Caco-2 (cell line): Measurements from ENCODE around the gene NAV1. TPM values are rescaled to one million over a fixed set of nuclear protein-coding genes. Genes with fewer than 3 reads are reported as not detected.

Source experiments
- BruUV-seq: library from RNA; stranded (reverse); fragments of 400-500 nt; replicated peaks from 2 replicates; lab custom pipeline; 2021; lab: Mats Ljungman, UMichigan
- CTCF ChIA-PET: fragments of 300-600 bp; sonication (Branson Sonifier 250); formaldehyde crosslinking; loops from one replicate; lab custom pipeline; 2022; ENCODE audit warnings: antibody characterized with exemption; lab: Charles Lee
- POLR2A ChIA-PET: fragments of 300-600 bp; sonication (Branson Sonifier 250); formaldehyde crosslinking; loops from one replicate; lab custom pipeline; 2022; ENCODE audit warnings: antibody characterized with exemption; lab: Charles Lee
- DNase-seq, 2 experiments: peaks; one replicate each; pipeline versions ENCODE4 v3.0.0 to v3.0.0-alpha.2; 2020 to 2022
- H3K27me3 ChIP-seq: replicated peaks from 2 replicates; pipeline ENCODE4 v1.6.0; 2011; ENCODE audit warnings: low read length; ENCODE audit not compliant: control insufficient read depth, insufficient read depth
- H3K36me3 ChIP-seq: 2 replicates; pipeline ENCODE4 v1.5.1; 2011; ENCODE audit warnings: low read length; ENCODE audit not compliant: control insufficient read depth, insufficient read depth
- H3K4me1 ChIP-seq: fragments of 250-450 bp; sonication (Bioruptor Pico); 2 replicates; pipeline ENCODE4 v1.5.1; 2020; ENCODE audit warnings: mild to moderate bottlenecking
- H3K4me3 ChIP-seq: 2 replicates; pipeline ENCODE4 v1.5.1; 2011; ENCODE audit warnings: low read depth, mild to moderate bottlenecking, control low read depth, low read length
- H3K9me3 ChIP-seq: fragments of 250-450 bp; sonication (Bioruptor Pico); 2 replicates; pipeline ENCODE4 v1.5.1; 2020; ENCODE audit warnings: mild to moderate bottlenecking, moderate library complexity
- H3K27ac Mint-ChIP-seq: one replicate; pipeline ENCODE4 v1.8.0; 2022; ENCODE audit warnings: mixed read lengths; ENCODE audit not compliant: unreplicated experiment
- H3K27me3 Mint-ChIP-seq: one replicate; pipeline ENCODE4 v1.8.0; 2022; ENCODE audit warnings: mixed read lengths; ENCODE audit not compliant: insufficient read depth, unreplicated experiment
- H3K36me3 Mint-ChIP-seq: one replicate; pipeline ENCODE4 v1.8.0; 2022; ENCODE audit warnings: mild to moderate bottlenecking, mixed read lengths; ENCODE audit not compliant: insufficient read depth, unreplicated experiment
- H3K4me1 Mint-ChIP-seq: one replicate; pipeline ENCODE4 v1.8.0; 2022; ENCODE audit warnings: low read depth, mixed read lengths; ENCODE audit not compliant: unreplicated experiment
- H3K4me3 Mint-ChIP-seq: one replicate; pipeline ENCODE4 v1.8.0; 2022; ENCODE audit warnings: mild to moderate bottlenecking, moderate library complexity, mixed read lengths; ENCODE audit not compliant: unreplicated experiment
- H3K9me3 Mint-ChIP-seq: one replicate; pipeline ENCODE4 v1.8.0; 2022; ENCODE audit warnings: mixed read lengths; ENCODE audit not compliant: unreplicated experiment
- intact Hi-C: fragments of 100-400 bp; cut with micrococcal nuclease; formaldehyde crosslinking; loops from one replicate; pipeline ENCODE4 v1.10.0; 2022; ENCODE audit not compliant: unreplicated experiment
- total RNA-seq: library from RNA; stranded (reverse); gene quantifications from 2 replicates; pipeline ENCODE4 v1.2.3, GENCODE V29; 2022
- TF ChIP-seq, protein P1 (sequence below), 2 experiments: fragments of 200-600 bp in 1 of 2; IDR thresholded peaks; 1 replicate in 1 of 2; 2 replicates in 1 of 2; pipeline versions ENCODE4 v1.5.1 to v1.8.0; 2011 to 2022; ENCODE audit warnings: antibody characterized with exemption in 1 of 2, control low read depth in 1 of 2, inconsistent platforms in 1 of 2, low read depth in 1 of 2, low read length in 1 of 2, mild to moderate bottlenecking in 1 of 2, moderate library complexity in 1 of 2; ENCODE audit not compliant: insufficient read depth in 1 of 2, severe bottlenecking in 1 of 2, unreplicated experiment in 1 of 2

The NAV1 gene
- total RNA-seq, 1 experiment from 2014 or later: 2.0 TPM

DNA sequence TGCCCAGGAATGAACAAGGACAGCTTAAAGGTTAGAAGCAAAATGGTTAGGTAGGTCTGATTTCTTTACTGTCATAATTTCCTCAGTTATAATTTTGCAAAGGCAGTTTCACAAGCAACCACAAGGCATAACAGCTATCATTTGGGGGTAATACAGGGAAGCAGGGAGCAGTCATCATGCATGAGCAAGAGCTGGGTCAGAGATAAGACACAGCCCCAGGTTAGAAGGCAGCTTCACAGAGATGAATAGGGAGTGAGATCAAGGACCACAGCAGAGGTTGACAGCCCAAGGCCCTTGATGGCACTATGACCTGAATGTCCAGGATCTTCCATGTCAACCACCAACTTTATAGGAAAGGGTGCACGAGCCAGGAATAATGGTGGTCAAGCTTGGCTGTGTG lies 23.0 kb upstream of the NAV1 start:
- Mint-ChIP-seq H3K27me3 (no peaks in the 10 kb centered on the region), H3K27ac (peak overlapping the region; percentile 68), H3K36me3 (no peaks in the 10 kb centered on the region), H3K4me3 (peak overlapping the region; percentile 58), H3K9me3 (no peaks in the 10 kb centered on the region), H3K4me1 (peaks cover 47% of the 10 kb centered on the region)
- H3K27me3 ChIP-seq: no peaks in the 10 kb centered on the region
- no TSS peak for BruUV-seq
- CTCF ChIA-PET: interaction anchor here (1.0 to 5.7 kb wide), 2 partner anchors 34 to 80 kb away, joined by 4 to 198 read pairs; no protein-coding TSS in a partner anchor
- DNase-seq: peak in 1 of 2 experiments; percentile 55
- H3K9me3 ChIP-seq: no peaks in the 10 kb centered on the region
- POLR2A ChIA-PET: interaction anchor here (0.5 to 2.4 kb wide), 2 partner anchors 12 to 15 kb away, joined by 3 to 9 read pairs; no protein-coding TSS in a partner anchor
- intact Hi-C loops: no loop called here
- TF ChIP-seq, protein P1, sequence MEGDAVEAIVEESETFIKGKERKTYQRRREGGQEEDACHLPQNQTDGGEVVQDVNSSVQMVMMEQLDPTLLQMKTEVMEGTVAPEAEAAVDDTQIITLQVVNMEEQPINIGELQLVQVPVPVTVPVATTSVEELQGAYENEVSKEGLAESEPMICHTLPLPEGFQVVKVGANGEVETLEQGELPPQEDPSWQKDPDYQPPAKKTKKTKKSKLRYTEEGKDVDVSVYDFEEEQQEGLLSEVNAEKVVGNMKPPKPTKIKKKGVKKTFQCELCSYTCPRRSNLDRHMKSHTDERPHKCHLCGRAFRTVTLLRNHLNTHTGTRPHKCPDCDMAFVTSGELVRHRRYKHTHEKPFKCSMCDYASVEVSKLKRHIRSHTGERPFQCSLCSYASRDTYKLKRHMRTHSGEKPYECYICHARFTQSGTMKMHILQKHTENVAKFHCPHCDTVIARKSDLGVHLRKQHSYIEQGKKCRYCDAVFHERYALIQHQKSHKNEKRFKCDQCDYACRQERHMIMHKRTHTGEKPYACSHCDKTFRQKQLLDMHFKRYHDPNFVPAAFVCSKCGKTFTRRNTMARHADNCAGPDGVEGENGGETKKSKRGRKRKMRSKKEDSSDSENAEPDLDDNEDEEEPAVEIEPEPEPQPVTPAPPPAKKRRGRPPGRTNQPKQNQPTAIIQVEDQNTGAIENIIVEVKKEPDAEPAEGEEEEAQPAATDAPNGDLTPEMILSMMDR (IDR thresholded peaks at IDR 0.05; ENCODE audit: insufficient read depth in 1 of 2, low read depth in 1 of 2, low read length in 1 of 2, severe bottlenecking in 1 of 2, unreplicated experiment in 1 of 2): no peak
- H3K4me1 ChIP-seq: peaks cover 71% of the 10 kb centered on the region
- no peaks in the 10 kb centered on the region for H3K36me3 ChIP-seq
- no peak overlapping the region for H3K4me3 ChIP-seq

DNA sequence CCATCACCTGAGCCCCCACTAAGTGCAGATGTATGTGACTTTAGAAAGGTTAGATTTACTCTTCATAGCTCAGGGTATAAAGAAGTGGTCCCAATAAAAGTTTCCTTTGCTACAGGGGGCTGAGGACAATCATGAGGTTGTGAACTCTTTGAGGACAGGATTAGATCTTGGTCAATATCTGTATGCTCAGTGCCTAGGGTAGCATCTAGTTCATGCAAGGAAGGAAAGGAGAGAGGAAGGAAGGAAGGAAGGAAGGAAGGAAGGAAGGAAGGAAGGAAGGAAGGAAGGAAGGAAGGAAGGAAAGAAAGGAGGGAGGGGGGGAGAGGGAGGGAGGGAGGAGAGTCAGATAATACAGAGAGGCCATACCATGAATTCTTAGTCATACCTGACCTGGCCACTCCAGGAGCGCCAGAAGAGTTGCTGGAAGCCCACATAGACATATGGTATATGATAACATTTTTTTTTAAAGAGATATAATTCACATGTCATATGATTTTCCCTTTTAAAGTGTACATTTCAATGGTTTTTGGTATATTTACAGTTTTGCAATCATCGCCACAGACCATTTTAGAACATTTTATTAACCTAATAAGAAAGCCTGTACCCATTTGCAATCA lies 22.3 kb upstream of the NAV1 start:
- CTCF ChIA-PET: interaction anchor here (1.0 to 5.7 kb wide), 2 partner anchors 35 to 81 kb away, joined by 4 to 198 read pairs; no protein-coding TSS in a partner anchor
- POLR2A ChIA-PET: interaction anchor here (0.5 to 2.4 kb wide), 2 partner anchors 13 to 16 kb away, joined by 3 to 9 read pairs; no protein-coding TSS in a partner anchor
- Mint-ChIP-seq H3K36me3 (no peaks in the 10 kb centered on the region), H3K9me3 (no peaks in the 10 kb centered on the region), H3K4me3 (no peak overlapping the region), H3K4me1 (peaks cover 51% of the 10 kb centered on the region), H3K27me3 (no peaks in the 10 kb centered on the region), H3K27ac (peak overlapping the region; percentile 68)
- H3K36me3 ChIP-seq: no peaks in the 10 kb centered on the region
- no peak overlapping the region for H3K4me3 ChIP-seq
- intact Hi-C loops: no loop called here
- TF ChIP-seq, protein P1 (IDR thresholded peaks at IDR 0.05; ENCODE audit: insufficient read depth in 1 of 2, low read depth in 1 of 2, low read length in 1 of 2, severe bottlenecking in 1 of 2, unreplicated experiment in 1 of 2): no peak
- H3K4me1 ChIP-seq: peaks cover 69% of the 10 kb centered on the region
- BruUV-seq: no TSS peak
- no peaks in the 10 kb centered on the region for H3K27me3 ChIP-seq
- DNase-seq: no peak
- no peaks in the 10 kb centered on the region for H3K9me3 ChIP-seq

- DNase-seq: peak; percentile 78 to 88
- H3K4me1 ChIP-seq: peaks cover 61% of the 10 kb centered on the region
- H3K4me1 Mint-ChIP-seq: peaks cover 56% of the 10 kb centered on the region
- H3K27me3 Mint-ChIP-seq: no peaks in the 10 kb centered on the region
- peak overlapping the region; percentile 12 for H3K4me3 Mint-ChIP-seq
- no peaks in the 10 kb centered on the region for H3K9me3 ChIP-seq
- CTCF ChIA-PET: no interaction called here
- TF ChIP-seq, protein P1 (IDR thresholded peaks at IDR 0.05; ENCODE audit: insufficient read depth in 1 of 2, low read depth in 1 of 2, low read length in 1 of 2, severe bottlenecking in 1 of 2, unreplicated experiment in 1 of 2): no peak
- H3K9me3 Mint-ChIP-seq: no peaks in the 10 kb centered on the region
- no peak overlapping the region for H3K4me3 ChIP-seq
- intact Hi-C loops: no loop called here
- H3K27me3 ChIP-seq: no peaks in the 10 kb centered on the region
- H3K36me3 Mint-ChIP-seq: no peaks in the 10 kb centered on the region
- no peaks in the 10 kb centered on the region for H3K36me3 ChIP-seq
- POLR2A ChIA-PET: no interaction called here
- no TSS peak for BruUV-seq
- peak overlapping the region; percentile 87 for H3K27ac Mint-ChIP-seq
These were observed 21.3 kb upstream of the NAV1 start for GRCh38 chr1:201517631-201518030.
